Loucy (cell line): ENCODE results near the gene DMRT1.

Experiments used
- H2AFZ ChIP-seq: fragments of 200-600 bp; sonication (generic); 2 replicates; pipeline ENCODE4 v1.6.0; 2016; ENCODE audit warnings: antibody characterized with exemption, mild to moderate bottlenecking, low read length, moderate library complexity
- H3F3A ChIP-seq: fragments of 200-600 bp; 2 replicates; pipeline ENCODE4 v1.6.0; 2016; ENCODE audit warnings: antibody characterized with exemption, low read depth, mild to moderate bottlenecking
- H3K27me3 ChIP-seq: fragments of 200-600 bp; sonication (generic); 2 replicates; pipeline ENCODE4 v1.6.1; 2014; ENCODE audit warnings: low read length, mild to moderate bottlenecking; ENCODE audit not compliant: insufficient read depth, poor library complexity, severe bottlenecking
- H3K36me3 ChIP-seq: fragments of 200-600 bp; sonication (generic); 2 replicates; pipeline ENCODE4 v1.6.1; 2016; ENCODE audit warnings: low read length; ENCODE audit not compliant: insufficient read depth
- H3K4me1 ChIP-seq: fragments of 200-600 bp; sonication (generic); 2 replicates; pipeline ENCODE4 v1.5.1; 2014; ENCODE audit warnings: low read length, mild to moderate bottlenecking; ENCODE audit not compliant: insufficient read depth, poor library complexity, severe bottlenecking
- H3K4me2 ChIP-seq: fragments of 200-600 bp; sonication (generic); 2 replicates; pipeline ENCODE4 v1.6.0; 2014; ENCODE audit warnings: antibody characterized with exemption, low read length, low read depth, mild to moderate bottlenecking; ENCODE audit not compliant: poor library complexity, severe bottlenecking
- H3K4me3 ChIP-seq: fragments of 200-600 bp; sonication (generic); 2 replicates; pipeline ENCODE4 v1.5.1; 2014; ENCODE audit warnings: low read length, mild to moderate bottlenecking, mixed read lengths; ENCODE audit not compliant: poor library complexity, severe bottlenecking
- H3K79me2 ChIP-seq: fragments of 200-600 bp; sonication (generic); 2 replicates; pipeline ENCODE4 v1.6.1; 2014; ENCODE audit warnings: low read length; ENCODE audit not compliant: insufficient read depth
- H3K9ac ChIP-seq: fragments of 200-600 bp; sonication (generic); 2 replicates; pipeline ENCODE4 v1.6.0; 2014; ENCODE audit warnings: mild to moderate bottlenecking, low read depth, low read length, moderate library complexity; ENCODE audit not compliant: poor library complexity, severe bottlenecking
- H3K9me2 ChIP-seq: fragments of 200-600 bp; sonication (generic); replicated peaks from 2 replicates; pipeline ENCODE4 v1.6.1; 2016; ENCODE audit warnings: low read depth, low read length, mixed read lengths
- H3K9me3 ChIP-seq: fragments of 200-600 bp; sonication (generic); 2 replicates; pipeline ENCODE4 v1.6.1; 2014; ENCODE audit warnings: mild to moderate bottlenecking, antibody characterized with exemption, low read length, low read depth; ENCODE audit not compliant: insufficient read depth
- H4K20me1 ChIP-seq: fragments of 200-600 bp; sonication (generic); 2 replicates; pipeline ENCODE4 v1.6.0; 2014; ENCODE audit warnings: antibody characterized with exemption, low read length, mild to moderate bottlenecking; ENCODE audit not compliant: insufficient read depth, poor library complexity, severe bottlenecking
- CTCF ChIP-seq: fragments of 200-600 bp; sonication (generic); conservative IDR thresholded peaks from 2 replicates; pipeline ENCODE4 v1.5.1; 2014; ENCODE audit warnings: mild to moderate bottlenecking, antibody characterized with exemption, low read length
- EZH2phosphoT487 ChIP-seq: fragments of 200-600 bp; IDR thresholded peaks from 2 replicates; pipeline ENCODE4 v1.6.1; 2018; ENCODE audit warnings: antibody characterized with exemption, mild to moderate bottlenecking, moderate library complexity, borderline replicate concordance

The DMRT1 gene

GRCh38 chr9:811106-811531, 30.4 kb upstream of the DMRT1 start:
- H3K36me3 ChIP-seq = no peaks in the 10 kb centered on the region
- H3K4me1 ChIP-seq = peaks cover 3% of the 10 kb centered on the region
- no peaks in the 10 kb centered on the region for H3K9me2 ChIP-seq
- H3K9me3 ChIP-seq = no peaks in the 10 kb centered on the region
- no peaks in the 10 kb centered on the region for H3K27me3 ChIP-seq
- 0 out of 2 replicates have a peak, but pooled peaks cover 2% of the 10 kb centered on the region for H3F3A ChIP-seq
- no peaks in the 10 kb centered on the region for H3K79me2 ChIP-seq
- H3K4me3 ChIP-seq = no peak overlapping the region
- no peak overlapping the region for H3K4me2 ChIP-seq
- TF ChIP-seq CTCF (no peak), EZH2phosphoT487 (no peak)
- H2AFZ ChIP-seq = no peak overlapping the region
- H4K20me1 ChIP-seq = no peaks in the 10 kb centered on the region
- H3K9ac ChIP-seq = no peak overlapping the region

- Histone ChIP-seq H3K9me2 (no peaks in the 10 kb centered on the region), H3K9ac (no peak overlapping the region), H2AFZ (no peak overlapping the region), H3K36me3 (no peaks in the 10 kb centered on the region), H3K79me2 (no peaks in the 10 kb centered on the region), H4K20me1 (no peaks in the 10 kb centered on the region), H3K4me2 (no peak overlapping the region), H3F3A (no peaks in the 10 kb centered on the region), H3K27me3 (no peaks in the 10 kb centered on the region), H3K9me3 (no peaks in the 10 kb centered on the region), H3K4me3 (no peak overlapping the region), H3K4me1 (no peaks in the 10 kb centered on the region)
- TF ChIP-seq CTCF (no peak), EZH2phosphoT487 (no peak)
Observed at GRCh38 chr9:818958-819357, 22.5 kb upstream of the DMRT1 start.

GRCh38 chr9:826500-827280, 14.8 kb upstream of the DMRT1 start:
- TF ChIP-seq CTCF = no peak
- no peak for TF ChIP-seq EZH2phosphoT487
- Histone ChIP-seq H2AFZ (no peak overlapping the region), H3K79me2 (no peaks in the 10 kb centered on the region), H3K9me2 (no peaks in the 10 kb centered on the region), H3K4me1 (no peaks in the 10 kb centered on the region), H3K4me2 (no peak overlapping the region), H3K36me3 (no peaks in the 10 kb centered on the region), H3K4me3 (no peak overlapping the region), H3K27me3 (no peaks in the 10 kb centered on the region), H3K9ac (no peak overlapping the region), H3F3A (no peaks in the 10 kb centered on the region), H3K9me3 (no peaks in the 10 kb centered on the region), H4K20me1 (no peaks in the 10 kb centered on the region)
